IPS-18a (cell line): ENCODE data around the gene ZNF608.
A peak's percentile ranks its signal among the peaks of the same experiment; 100 is the strongest.

Source experiments
- H3K27ac ChIP-seq: one replicate; pipeline ENCODE4 v1.5.1; 2013; ENCODE audit warnings: low read length
- H3K27me3 ChIP-seq: one replicate; pipeline ENCODE4 v1.6.1; 2013; ENCODE audit warnings: mild to moderate bottlenecking, low read length; ENCODE audit not compliant: control insufficient read depth, insufficient read depth
- H3K36me3 ChIP-seq: one replicate; pipeline ENCODE4 v1.6.1; 2013; ENCODE audit warnings: low read depth, low read length; ENCODE audit not compliant: control insufficient read depth
- H3K4me1 ChIP-seq: one replicate; pipeline ENCODE4 v1.6.1; 2013; ENCODE audit warnings: low read depth, low read length; ENCODE audit not compliant: control insufficient read depth
- H3K4me3 ChIP-seq: one replicate; pipeline ENCODE4 v1.5.1; 2013; ENCODE audit warnings: low read length
- H3K9ac ChIP-seq: one replicate; pipeline ENCODE4 v1.6.1; 2013; ENCODE audit warnings: mild to moderate bottlenecking, low read length, moderate library complexity
- H3K9me3 ChIP-seq: one replicate; pipeline ENCODE4 v1.6.1; 2013; ENCODE audit warnings: low read depth, low read length; ENCODE audit not compliant: control insufficient read depth

ZNF608 gene

GRCh38 chr5:124734574-124735168 lies 11.8 kb downstream of the ZNF608 start:
- Histone ChIP-seq H3K27me3 (no peaks in the 10 kb centered on the region), H3K36me3 (no peaks in the 10 kb centered on the region), H3K9me3 (no peaks in the 10 kb centered on the region), H3K9ac (no peak overlapping the region), H3K4me3 (peak overlapping the region; percentile 44), H3K4me1 (peaks cover 89% of the 10 kb centered on the region), H3K27ac (no peak overlapping the region)

DNA sequence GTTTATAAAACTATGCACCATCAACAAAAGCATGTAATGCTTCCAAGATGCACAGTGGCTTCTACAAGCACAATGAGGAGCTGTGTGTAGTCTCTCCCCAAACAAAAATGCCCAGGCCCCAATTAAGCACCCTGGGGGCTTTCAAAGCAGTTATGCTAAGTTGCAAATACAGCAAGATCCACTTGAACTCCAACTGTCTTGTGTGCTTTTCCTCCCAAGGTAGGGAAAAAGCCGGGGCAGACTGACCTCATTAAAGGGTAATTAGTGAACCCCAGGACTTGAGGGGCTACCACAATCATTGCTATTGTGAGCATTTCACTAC lies 13.1 kb downstream of the ZNF608 start:
- H3K4me3 ChIP-seq = peak overlapping the region; percentile 8
- no peak overlapping the region for H3K27ac ChIP-seq
- H3K27me3 ChIP-seq = no peaks in the 10 kb centered on the region
- peak overlapping the region; percentile 12 for H3K9ac ChIP-seq
- no peaks in the 10 kb centered on the region for H3K9me3 ChIP-seq
- H3K36me3 ChIP-seq = no peaks in the 10 kb centered on the region
- H3K4me1 ChIP-seq = peaks cover 75% of the 10 kb centered on the region

- Histone ChIP-seq H3K9ac (no peak overlapping the region), H3K4me3 (peak overlapping the region; percentile 8), H3K4me1 (peaks cover 69% of the 10 kb centered on the region), H3K9me3 (no peaks in the 10 kb centered on the region), H3K27ac (peak overlapping the region; percentile 11), H3K36me3 (no peaks in the 10 kb centered on the region), H3K27me3 (no peaks in the 10 kb centered on the region)
Observed at GRCh38 chr5:124732428-124733328, 13.8 kb downstream of the ZNF608 start.

DNA sequence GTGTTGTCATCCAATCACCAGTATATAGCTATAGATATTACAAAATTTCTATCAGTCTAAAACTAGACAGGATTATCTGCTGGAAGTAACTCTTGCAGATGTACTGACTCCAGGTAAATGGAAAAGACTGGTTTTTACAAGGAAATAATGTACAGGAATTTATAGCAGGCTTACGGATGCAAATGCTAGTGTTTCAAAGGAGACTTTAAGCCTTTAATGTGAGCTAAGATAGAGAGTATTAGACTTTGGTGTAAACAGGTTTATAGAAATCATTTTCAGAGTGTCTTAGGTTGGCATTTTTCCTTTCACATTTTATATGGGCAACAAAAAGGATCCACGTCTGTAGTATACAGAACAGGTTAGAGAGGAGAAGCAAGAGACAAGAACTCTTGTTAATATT lies 16.1 kb downstream of the ZNF608 start:
- Histone ChIP-seq H3K9ac (no peak overlapping the region), H3K27ac (no peak overlapping the region), H3K9me3 (no peaks in the 10 kb centered on the region), H3K4me1 (peaks cover 46% of the 10 kb centered on the region), H3K27me3 (no peaks in the 10 kb centered on the region), H3K4me3 (no peak overlapping the region), H3K36me3 (no peaks in the 10 kb centered on the region)

GRCh38 chr5:124729720-124730359 lies 16.6 kb downstream of the ZNF608 start:
- Histone ChIP-seq H3K27ac (no peak overlapping the region), H3K4me3 (no peak overlapping the region), H3K9me3 (no peaks in the 10 kb centered on the region), H3K4me1 (peaks cover 42% of the 10 kb centered on the region), H3K9ac (no peak overlapping the region), H3K27me3 (no peaks in the 10 kb centered on the region), H3K36me3 (no peaks in the 10 kb centered on the region)

GRCh38 chr5:124728968-124729332 lies 17.5 kb downstream of the ZNF608 start:
- no peaks in the 10 kb centered on the region for H3K36me3 ChIP-seq
- H3K27ac ChIP-seq = no peak overlapping the region
- H3K9ac ChIP-seq = no peak overlapping the region
- no peaks in the 10 kb centered on the region for H3K9me3 ChIP-seq
- peaks cover 33% of the 10 kb centered on the region for H3K4me1 ChIP-seq
- no peaks in the 10 kb centered on the region for H3K27me3 ChIP-seq
- no peak overlapping the region for H3K4me3 ChIP-seq

DNA sequence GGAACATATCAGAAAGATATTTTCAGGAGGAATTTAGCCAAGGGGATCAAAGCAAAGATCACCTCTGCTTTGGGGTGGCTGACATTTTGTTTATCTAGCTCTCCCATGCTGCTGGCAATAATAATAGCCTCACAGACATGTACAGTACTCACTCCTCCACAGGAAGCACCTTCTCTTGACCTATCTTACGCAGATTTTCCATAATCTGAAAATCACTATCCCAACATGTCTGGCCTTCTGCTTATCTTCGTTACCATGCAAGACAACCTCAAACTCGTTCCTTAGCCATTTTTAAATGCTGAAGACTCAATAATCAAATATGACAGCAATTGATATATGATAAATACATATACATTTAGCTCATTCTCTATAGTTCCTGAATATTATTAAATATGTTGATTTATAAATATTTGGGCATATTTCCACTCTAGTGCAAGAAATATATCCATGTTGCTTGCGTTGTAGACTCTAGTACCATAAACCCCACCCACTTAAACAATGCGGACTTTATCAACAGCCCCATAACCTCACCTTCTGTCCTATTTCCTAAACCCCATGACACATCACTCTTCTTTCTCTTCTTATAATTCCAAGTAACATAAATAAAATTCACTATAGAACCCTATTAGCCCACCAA lies 18.0 kb downstream of the ZNF608 start:
- Histone ChIP-seq H3K9me3 (no peaks in the 10 kb centered on the region), H3K27ac (no peak overlapping the region), H3K4me1 (peaks cover 28% of the 10 kb centered on the region), H3K27me3 (no peaks in the 10 kb centered on the region), H3K36me3 (no peaks in the 10 kb centered on the region), H3K9ac (no peak overlapping the region), H3K4me3 (no peak overlapping the region)

DNA sequence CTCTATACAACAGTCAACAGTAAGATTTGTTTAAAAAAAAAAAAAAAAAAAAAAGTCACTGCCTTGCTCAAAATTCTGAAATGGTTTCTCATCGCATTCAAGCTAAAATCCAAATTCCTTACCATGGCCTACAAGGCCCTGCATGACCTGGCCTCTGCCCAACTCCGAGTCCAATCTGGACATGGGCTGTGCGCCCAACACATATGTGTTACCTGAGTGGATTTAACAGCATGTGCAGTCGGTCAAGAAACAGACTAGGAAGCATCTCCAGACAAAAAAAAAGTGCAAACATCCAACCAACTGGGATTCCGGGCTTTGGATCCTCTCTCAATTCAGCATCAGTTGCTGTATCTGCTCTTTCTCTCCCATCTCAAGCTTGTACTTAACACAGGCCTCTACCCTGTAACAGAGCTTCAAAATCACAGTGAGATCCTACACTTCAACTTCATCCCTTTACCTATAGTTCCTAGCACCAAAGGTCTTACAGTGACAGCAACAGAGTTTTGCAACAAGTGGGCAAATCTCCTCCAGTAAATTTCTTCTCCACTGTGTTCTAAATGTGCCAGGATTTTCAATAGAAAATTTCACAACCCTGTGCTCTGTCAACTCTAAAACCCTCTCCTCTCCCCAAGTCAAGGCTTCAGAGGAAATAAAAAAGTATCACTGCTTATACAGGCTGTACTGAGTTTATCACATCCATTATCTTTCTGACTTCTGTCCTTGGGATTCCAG lies 19.6 kb downstream of the ZNF608 start:
- Histone ChIP-seq H3K9ac (no peak overlapping the region), H3K4me3 (no peak overlapping the region), H3K36me3 (no peaks in the 10 kb centered on the region), H3K9me3 (no peaks in the 10 kb centered on the region), H3K27me3 (no peaks in the 10 kb centered on the region), H3K27ac (no peak overlapping the region), H3K4me1 (peaks cover 16% of the 10 kb centered on the region)

DNA sequence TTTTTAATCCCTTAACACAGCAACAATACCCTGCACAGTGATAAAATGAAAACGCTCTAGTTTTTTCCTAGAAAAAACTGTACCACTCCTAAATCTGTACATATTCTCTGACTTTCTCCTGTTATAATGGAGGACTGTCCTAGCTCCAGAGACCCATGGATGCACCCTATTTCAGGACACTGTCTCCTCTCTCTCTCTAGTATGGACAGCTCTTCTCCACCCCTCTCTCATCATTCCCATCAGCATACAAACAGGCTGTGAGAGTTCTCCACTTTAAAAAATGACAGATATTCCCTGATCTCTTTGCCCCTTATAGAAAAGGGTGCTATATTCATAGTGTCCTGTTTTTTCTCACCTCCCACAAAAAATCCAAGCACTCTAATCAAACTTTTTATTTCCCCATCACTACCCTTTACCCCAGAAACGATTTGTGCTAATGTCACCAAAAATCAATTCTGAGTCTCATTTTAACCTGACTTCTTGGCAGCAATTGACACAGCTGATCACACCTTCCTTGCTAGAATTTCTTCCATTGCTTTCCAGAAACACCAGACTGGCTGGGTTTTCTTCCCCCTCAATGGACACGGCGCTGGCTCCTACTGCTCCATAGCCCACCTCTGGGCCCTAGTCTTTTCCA lies 20.7 kb downstream of the ZNF608 start:
- H3K4me3 ChIP-seq = no peak overlapping the region
- H3K9ac ChIP-seq = no peak overlapping the region
- H3K9me3 ChIP-seq = no peaks in the 10 kb centered on the region
- no peak overlapping the region for H3K27ac ChIP-seq
- peaks cover 21% of the 10 kb centered on the region for H3K4me1 ChIP-seq
- H3K36me3 ChIP-seq = no peaks in the 10 kb centered on the region
- H3K27me3 ChIP-seq = no peaks in the 10 kb centered on the region

- no peaks in the 10 kb centered on the region for H3K36me3 ChIP-seq
- H3K4me1 ChIP-seq = peaks cover 22% of the 10 kb centered on the region
- H3K27ac ChIP-seq = no peak overlapping the region
- H3K9me3 ChIP-seq = no peaks in the 10 kb centered on the region
- H3K27me3 ChIP-seq = no peaks in the 10 kb centered on the region
- H3K4me3 ChIP-seq = no peak overlapping the region
- no peak overlapping the region for H3K9ac ChIP-seq
Observed at GRCh38 chr5:124725040-124725434, 21.4 kb downstream of the ZNF608 start.
